Fibroblast of skin of right quadriceps (primary cell): ENCODE results near the gene TMEM145.

Source experiments
- DNase-seq: peaks from one replicate; pipeline ENCODE4 v3.0.0-alpha.2; 2013

The TMEM145 gene

GRCh38 chr19:42278452-42279154 is 34.5 kb upstream of the TMEM145 start:
- DNase-seq, result no peak

DNA sequence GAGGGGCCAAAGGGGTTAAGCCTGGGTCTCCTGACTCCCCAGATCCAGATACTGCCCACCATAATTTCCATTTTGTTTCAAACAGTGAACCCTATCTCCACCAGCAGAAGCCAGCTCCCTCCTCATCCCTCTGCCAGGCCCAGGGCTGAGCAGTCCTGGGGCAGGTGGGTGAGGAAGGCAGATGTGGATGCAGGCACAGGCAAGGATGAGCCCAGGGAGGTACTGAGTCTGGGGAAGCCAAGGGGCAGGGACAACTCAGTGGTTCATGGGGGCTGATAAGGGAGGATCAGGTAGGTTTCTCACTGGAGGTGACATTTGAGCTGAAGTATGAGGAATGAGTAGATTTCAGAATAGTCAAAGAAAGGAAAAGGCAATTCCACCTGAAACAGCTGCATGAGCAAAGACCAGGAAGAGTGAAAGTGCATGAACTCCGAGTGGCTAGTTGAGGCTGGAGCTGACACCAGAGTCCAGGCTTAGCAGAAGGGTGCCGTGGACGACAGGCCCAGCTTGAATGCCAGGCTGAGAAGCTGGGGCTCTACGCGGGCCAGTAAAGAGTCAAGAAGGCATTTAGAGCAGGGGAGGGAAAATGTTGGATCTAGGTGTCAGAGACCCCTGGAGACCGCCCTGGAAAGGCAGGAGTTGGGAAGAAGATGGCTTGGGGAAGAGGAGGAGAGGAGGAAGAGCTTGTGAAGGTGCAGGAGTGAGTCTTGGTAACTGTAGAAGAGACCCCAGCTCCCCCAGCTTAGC is 33.8 kb upstream of the TMEM145 start:
- no peak for DNase-seq

DNA sequence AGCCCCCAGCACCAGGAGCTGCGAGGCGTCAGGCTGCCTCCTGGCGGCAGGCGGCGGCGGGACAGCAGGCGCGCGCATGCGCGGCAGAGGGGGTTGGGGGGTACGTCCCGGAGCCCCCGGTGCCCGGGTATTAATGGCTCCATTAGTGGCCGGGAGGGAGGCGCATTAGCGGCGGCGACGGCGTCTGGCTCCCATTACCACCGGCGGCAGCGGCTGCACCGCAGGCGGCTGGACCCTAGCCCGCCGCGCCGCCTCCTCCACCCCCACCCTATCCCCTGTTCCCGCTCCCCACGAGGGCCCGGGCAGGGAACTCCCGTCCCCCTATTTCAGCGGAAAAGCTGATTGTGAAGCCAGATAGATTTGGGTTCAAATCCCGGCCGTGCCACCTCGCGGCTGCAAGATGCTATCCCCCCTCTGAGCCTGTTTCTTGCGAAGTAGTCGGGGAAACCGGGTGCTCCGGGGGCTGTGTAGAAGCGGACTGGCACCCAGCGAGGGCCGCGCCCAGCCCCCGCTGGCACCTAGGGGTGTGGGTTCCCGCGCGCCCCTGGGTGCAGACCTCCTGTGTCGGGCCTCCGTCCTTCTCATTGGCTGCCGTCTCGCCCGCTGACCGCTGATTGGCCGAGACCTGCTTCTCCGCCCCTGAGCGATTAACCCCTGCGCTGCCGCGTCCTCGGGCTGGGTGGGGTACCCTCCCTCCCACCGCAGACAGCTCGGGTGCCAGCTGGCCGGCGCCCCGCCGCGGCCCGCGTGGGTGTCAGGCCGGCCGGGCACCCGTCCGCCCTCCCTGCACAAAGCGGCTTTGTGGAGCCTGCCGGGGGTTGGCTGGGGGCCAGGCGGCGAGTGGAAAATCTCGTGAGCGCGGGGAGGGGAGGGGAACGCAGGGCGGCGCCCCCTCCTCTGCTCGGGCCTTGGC is 33.0 kb upstream of the TMEM145 start:
- peak; percentile 94 for DNase-seq

DNA sequence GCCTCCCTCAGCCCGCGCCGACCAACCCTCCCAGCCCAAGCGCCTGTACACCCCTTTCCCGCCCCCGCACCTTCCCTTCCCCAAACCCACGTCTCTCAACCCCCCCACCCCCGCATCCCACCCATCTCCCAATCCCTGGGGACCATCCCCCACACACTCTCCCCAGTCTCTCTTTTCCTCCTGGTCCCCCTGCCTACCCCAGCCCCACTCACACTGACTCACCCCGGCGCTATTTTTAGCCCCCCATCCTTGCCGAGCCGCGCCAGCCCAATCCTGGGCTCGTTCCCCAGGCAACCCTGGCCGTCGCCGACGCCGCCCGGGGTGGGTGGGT is 32.3 kb upstream of the TMEM145 start:
- peak; percentile 83 for DNase-seq

DNA sequence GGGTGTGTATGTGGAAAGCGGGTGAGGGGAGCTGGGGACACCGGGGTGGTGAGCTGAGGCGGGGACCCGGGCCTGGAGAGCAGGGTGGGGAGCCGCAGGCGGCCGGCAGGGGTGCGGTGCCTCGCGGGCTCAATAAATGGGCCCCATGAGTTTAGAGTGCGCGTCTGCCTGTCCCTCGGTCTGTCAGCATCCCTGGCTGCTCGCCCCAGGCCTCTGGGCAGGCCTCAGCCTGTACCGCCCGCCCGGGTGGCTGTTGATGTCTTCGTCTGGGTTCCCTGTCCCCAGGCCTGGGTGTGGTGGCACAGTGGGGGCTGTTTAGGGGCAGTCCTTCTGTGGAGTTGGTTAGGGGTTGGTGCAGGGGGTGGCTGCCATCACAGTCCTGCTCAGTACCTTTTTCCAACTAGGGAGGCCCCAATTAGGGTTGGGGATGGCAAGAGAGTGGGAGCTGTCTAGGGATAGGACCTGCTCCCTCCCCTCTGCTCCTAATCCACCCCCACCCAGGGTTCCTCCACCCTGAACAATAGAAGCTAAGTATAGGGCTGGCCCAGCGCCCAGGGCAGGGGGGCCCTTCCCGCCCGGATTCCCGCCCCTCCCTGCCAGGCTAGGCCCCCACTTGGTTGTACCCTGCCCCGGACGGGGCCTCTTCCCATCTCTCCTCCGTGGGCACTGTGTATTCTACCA is 31.8 kb upstream of the TMEM145 start:
- peak; percentile 55 for DNase-seq

DNA sequence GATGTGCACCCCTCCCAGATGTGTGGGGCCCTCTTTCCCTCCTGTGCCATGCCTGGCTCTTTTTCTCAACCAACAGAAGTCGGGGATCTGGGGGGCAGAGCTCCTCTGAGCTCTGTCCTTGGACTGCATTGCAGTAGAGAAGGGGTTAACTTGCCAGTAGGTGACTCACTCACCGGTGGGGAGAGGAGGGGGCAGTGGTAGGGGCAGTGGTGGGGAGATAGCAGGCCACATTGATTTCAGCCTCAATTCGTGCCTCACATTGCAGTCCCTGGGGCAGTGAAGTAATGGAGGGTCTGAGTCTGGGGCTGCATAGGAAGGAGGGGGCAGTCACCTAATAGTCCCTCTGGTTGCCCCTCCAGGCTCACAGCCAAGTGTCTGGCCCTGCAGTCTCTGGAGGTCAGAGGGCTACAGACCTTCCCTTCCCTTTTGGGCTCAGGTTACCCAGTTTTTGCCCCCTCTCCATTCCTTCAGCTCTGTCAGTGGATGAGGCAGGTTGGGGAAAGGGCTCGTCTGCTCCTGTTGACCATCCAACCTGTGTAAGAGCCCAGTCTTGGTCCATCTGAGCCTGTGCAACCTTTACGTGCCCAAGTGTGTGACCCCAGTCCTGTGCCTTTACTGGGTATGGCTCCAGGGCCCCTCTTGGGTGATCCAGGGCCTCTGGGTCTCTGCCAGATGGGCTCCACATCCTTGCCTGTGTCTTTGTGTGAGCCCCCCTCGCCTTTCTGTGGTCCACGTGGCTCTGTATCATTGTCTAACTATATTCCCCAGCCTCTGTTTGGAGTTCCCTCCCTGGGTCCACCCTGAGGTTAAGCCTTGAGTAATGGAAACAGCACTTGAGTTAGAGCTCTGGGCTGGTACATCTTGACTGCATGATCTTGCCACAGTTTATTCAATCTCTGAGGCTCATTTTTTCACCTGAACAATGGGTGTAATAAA is 31.0 kb upstream of the TMEM145 start:
- DNase-seq, result peak; percentile 69

DNA sequence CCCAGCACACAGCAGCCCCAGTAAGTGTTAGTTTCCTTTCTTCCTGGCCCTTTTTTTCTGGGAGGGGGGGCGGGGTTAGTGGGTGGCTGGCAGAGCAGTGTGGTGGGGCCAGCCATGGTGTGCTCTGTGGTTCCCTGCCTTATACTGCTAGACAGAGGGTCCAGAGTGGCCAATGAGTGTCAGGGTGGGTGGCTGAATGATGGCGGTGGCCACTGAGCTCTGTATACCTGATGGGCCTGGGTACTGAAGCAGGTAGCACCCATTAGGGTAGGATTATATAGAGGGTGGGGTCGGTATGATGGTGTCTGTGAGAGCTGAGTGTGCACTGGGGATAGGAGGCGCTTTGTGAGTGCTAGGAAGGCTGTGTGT is 30.3 kb upstream of the TMEM145 start:
- DNase-seq, result no peak

DNA sequence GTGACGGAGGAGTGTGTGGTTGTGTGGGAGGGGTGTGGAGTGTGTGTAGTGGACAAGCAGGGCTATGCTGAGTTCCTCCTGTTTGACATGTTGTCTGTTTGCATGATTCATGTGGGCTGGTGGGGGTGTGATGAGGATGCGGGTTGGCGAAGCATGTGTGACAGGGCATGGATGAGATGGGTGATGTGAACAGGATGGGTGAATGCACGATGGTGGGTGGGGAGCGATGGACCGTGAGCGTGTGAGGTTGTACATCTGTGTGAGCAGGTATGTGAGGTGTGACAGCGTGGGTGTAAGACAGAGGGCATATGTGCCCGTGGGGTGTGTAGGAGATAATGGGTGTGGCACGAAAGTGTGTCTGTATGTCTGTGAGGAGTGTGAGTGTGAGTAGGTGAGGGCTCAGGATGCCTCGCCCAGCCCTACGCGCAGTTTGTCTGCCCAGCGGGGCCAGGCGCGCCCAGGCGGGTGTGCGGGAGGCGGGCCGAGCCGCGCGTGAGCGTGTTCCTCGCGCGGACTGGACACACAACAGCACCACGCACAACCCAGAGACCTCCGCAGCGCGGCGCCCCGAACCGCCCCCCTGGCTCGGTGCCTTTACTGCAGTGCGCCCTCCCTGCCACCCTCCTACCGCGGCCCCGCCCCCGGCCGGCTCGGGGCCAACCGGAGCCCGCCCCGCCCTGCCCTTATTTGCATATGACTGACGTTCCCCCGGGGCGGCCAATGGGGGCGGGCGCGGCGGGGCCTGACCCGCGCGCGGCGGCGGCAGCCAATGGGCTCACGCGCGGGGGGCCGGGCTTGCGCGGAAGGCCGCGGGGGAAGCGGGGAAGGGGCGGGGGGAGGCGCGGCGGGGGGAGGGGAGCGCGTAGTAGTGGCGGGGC is 29.7 kb upstream of the TMEM145 start:
- peak; percentile 96 for DNase-seq

GRCh38 chr19:42284066-42284501 is 29.0 kb upstream of the TMEM145 start:
- DNase-seq, result peak; percentile 85

- DNase-seq, result no peak
Measured at GRCh38 chr19:42284591-42285341, 28.3 kb upstream of the TMEM145 start.

GRCh38 chr19:42285541-42285941 is 27.6 kb upstream of the TMEM145 start:
- no peak for DNase-seq

DNA sequence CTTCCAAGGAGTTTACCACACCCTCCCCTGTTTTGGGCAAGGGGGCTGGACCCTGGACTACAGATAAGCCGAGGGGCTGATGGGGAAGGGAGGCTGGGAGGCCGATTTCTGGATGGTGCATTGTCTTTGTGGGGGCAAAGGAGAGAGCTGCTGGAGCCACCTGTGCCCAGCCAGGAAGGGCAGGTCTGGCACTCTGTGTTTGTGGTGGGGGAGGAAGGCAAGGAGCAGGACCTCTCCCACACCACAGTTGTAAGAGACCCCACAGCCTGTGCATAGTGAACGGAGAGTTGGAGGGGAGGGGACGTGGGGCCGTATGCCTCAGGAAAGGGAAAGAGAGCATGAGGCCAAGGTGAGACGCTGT is 27.1 kb upstream of the TMEM145 start:
- no peak for DNase-seq

DNA sequence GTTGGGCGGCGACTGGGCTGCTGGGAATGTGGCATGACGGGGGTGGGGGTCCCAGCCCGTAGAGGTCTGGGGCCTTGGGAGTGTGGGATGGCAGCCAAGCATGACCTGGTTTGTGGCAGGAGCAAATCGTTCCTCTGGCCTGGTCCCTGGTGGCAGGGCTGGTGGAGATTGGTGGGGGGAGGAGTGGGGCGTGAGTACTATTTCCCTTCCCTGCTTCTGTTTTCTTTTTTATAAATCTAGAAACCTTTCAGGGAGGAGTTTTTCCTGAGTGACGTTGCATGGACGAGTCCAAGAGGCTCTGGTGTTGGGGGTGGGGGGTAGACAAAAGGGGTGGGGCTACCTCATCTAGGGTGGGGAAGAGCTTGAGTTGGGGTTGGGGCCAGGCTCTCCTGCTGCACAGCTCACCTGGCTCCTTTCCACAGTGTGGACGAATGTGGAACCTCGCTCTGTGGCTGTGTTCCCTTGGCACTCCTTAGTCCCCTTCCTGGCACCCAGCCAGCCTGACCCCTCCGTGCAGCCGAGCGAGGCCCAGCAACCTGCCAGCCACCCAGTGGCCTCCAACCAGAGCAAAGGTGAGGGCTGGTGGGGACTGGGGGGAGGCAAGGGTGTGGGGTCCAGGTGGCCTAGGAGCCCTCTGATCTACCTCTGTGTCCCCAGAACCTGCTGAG is 26.6 kb upstream of the TMEM145 start:
- peak; percentile 51 for DNase-seq

DNA sequence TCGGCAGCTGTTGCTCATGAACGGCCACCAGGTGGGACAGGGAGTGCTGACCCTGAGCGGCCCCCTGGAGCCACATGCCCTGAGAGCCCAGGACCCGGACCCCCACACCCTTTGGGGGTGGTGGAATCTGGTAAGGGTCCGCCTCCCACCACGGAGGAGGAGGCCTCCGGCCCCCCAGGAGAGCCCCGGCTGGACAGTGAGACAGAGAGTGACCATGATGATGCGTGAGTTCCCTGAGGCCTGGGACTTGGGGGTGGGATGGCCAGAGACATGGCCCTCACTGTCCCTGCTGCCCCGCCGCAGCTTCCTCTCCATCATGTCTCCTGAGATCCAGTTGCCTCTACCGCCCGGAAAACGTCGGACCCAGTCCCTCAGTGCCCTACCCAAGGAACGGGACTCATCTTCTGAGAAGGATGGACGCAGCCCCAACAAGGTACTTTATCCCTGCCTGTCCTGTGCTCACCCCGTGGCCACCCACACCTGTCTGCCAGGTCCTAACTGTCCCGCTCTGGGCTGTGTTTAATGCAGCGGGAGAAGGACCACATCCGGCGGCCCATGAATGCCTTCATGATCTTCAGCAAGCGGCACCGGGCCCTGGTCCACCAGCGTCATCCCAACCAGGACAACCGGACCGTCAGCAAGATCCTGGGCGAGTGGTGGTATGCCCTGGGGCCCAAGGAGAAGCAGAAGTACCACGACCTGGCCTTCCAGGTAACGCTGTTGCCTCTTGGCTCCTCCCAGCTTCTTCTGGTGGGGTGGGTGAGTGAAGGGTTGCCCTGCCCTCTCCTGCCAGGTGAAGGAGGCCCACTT is 25.9 kb upstream of the TMEM145 start:
- no peak for DNase-seq

DNA sequence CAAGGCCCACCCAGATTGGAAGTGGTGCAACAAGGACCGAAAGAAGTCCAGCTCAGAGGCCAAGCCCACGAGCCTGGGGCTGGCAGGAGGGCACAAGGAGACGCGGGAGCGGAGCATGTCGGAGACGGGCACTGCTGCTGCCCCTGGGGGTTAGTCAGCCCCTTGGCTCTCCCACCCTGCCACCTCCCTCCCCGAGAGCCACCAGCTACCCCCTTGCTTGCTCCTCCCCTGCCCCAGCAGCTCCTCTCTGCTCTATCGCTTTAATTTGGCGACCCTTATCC is 25.3 kb upstream of the TMEM145 start:
- DNase-seq, result no peak

- no peak for DNase-seq
Measured at GRCh38 chr19:42288387-42288786, 24.7 kb upstream of the TMEM145 start.

- DNase-seq, result no peak
Measured at GRCh38 chr19:42288881-42289555, 24.1 kb upstream of the TMEM145 start.

- DNase-seq, result no peak
Measured at GRCh38 chr19:42289556-42290041, 23.5 kb upstream of the TMEM145 start.
